HFF-Myc (cell line): ENCODE data around the gene FCRL6.

ENCODE experiments used
- DNase-seq: peaks from one replicate; pipeline ENCODE4 v3.0.0-alpha.2; 2011; ENCODE audit warnings: low read depth; ENCODE audit errors: extremely low read depth
- H3K4me3 ChIP-seq: replicated peaks from 2 replicates; pipeline ENCODE4 v1.5.1; 2011; ENCODE audit warnings: low read depth, mild to moderate bottlenecking, control low read depth, low read length
- CTCF ChIP-seq: IDR thresholded peaks from 2 replicates; pipeline ENCODE4 v1.5.1; 2012; ENCODE audit warnings: mild to moderate bottlenecking, low read depth, low read length, control low read depth; ENCODE audit errors: missing control alignments

Gene FCRL6

GRCh38 chr1:159802111-159802510 is at the start of gene FCRL6:
Gene FCRL6, plus strand, starts transcription at chr1:159802360. Its CDS starts 65 bp downstream, at chr1:159802425.
- no peak within 1 kb of the TSS for H3K4me3 ChIP-seq
- DNase-seq = no peak
- TF ChIP-seq CTCF = no peak

GRCh38 chr1:159753386-159753785 is 48.8 kb upstream of the FCRL6 start:
- DNase-seq = no peak
- TF ChIP-seq CTCF = no peak
- no peak overlapping the region for H3K4me3 ChIP-seq

GRCh38 chr1:159755451-159756007 is 46.6 kb upstream of the FCRL6 start:
- no peak overlapping the region for H3K4me3 ChIP-seq
- no peak for DNase-seq
- TF ChIP-seq CTCF = no peak

- no peak for TF ChIP-seq CTCF
- no peak for DNase-seq
- no peak overlapping the region for H3K4me3 ChIP-seq
These were observed 45.8 kb upstream of the FCRL6 start for GRCh38 chr1:159756397-159756796.

- no peak for DNase-seq
- no peak for TF ChIP-seq CTCF
- no peak overlapping the region for H3K4me3 ChIP-seq
These were observed 38.5 kb upstream of the FCRL6 start for GRCh38 chr1:159763686-159764085.

- DNase-seq = no peak
- TF ChIP-seq CTCF = no peak
These were observed 36.4 kb upstream of the FCRL6 start for GRCh38 chr1:159765806-159766205.

More at GRCh38 chr1:159765806-159766205, 36.4 kb upstream of the FCRL6 start:
- no peak overlapping the region for H3K4me3 ChIP-seq
